GM10248 (cell line): ENCODE data around the gene MAP3K5.

Source experiments
- CTCF ChIA-PET: fragments of 300-600 bp; sonication (Branson Sonifier 250); formaldehyde crosslinking; extraction: SDS; loops from one replicate; lab custom pipeline; 2021; ENCODE audit warnings: antibody characterized with exemption; lab: Yijun Ruan, JAX
- POLR2A ChIA-PET: fragments of 350-650 bp; sonication (Branson Sonifier 250); formaldehyde crosslinking; extraction: SDS; loops from one replicate; lab custom pipeline; 2020; ENCODE audit warnings: antibody characterized with exemption; lab: Yijun Ruan, JAX
- DNase-seq: peaks from one replicate; pipeline ENCODE4 v3.0.0; 2012; ENCODE audit errors: extremely low spot score
- CTCF ChIP-seq: IDR thresholded peaks from 2 replicates; pipeline ENCODE4 v1.5.1; 2012; ENCODE audit warnings: mild to moderate bottlenecking, low read depth; ENCODE audit errors: extremely low read depth, missing control alignments, control extremely low read depth

The MAP3K5 gene

GRCh38 chr6:136546331-136546730, 245.9 kb downstream of the MAP3K5 start:
- POLR2A ChIA-PET, result no interaction called here
- no peak for TF ChIP-seq CTCF
- CTCF ChIA-PET, result interaction anchor here (1.0 kb wide), 1 partner anchor 20 kb away, joined by 3 read pairs; no protein-coding TSS in a partner anchor
- no peak for DNase-seq

- CTCF ChIA-PET, result interaction anchor here (1.1 to 1.4 kb wide), 3 partner anchors 16 to 42 kb away, joined by 3 to 5 read pairs (median 3); no protein-coding TSS in a partner anchor
- no peak for DNase-seq
- POLR2A ChIA-PET, result interaction anchor here (1.0 kb wide), 1 partner anchor 256 kb away, joined by 3 read pairs; no protein-coding TSS in a partner anchor
These were observed 248.0 kb downstream of the MAP3K5 start for GRCh38 chr6:136544326-136544725.

GRCh38 chr6:136541395-136541794, 250.9 kb downstream of the MAP3K5 start:
- no peak for TF ChIP-seq CTCF
- ChIA-PET POLR2A (no interaction called here), CTCF (interaction anchor here (1.2 kb wide), 1 partner anchor 9 kb away, joined by 3 read pairs; the partner anchor contains the start of gene MAP7)
- DNase-seq, result no peak

More at GRCh38 chr6:136544326-136544725, 248.0 kb downstream of the MAP3K5 start:
- TF ChIP-seq CTCF, result no peak

- no peak for DNase-seq
- TF ChIP-seq CTCF, result no peak
- CTCF ChIA-PET, result interaction anchor here (1.1 to 2.1 kb wide), 4 partner anchors 9 to 12 kb away, joined by 3 to 7 read pairs (median 4); partner anchors contain the start of gene MAP7
- POLR2A ChIA-PET, result no interaction called here
These were observed 252.2 kb downstream of the MAP3K5 start for GRCh38 chr6:136539967-136540652.

GRCh38 chr6:136538836-136539235, 253.4 kb downstream of the MAP3K5 start:
- TF ChIP-seq CTCF, result no peak
- ChIA-PET POLR2A (no interaction called here), CTCF (interaction anchor here (1.1 to 2.1 kb wide), 4 partner anchors 8 to 13 kb away, joined by 3 to 7 read pairs (median 4); partner anchors contain the start of gene MAP7)
- DNase-seq, result no peak

GRCh38 chr6:136535880-136536650, 256.2 kb downstream of the MAP3K5 start:
- no peak for DNase-seq
- CTCF ChIA-PET, result interaction anchor here (1.2 kb wide), 1 partner anchor 15 kb away, joined by 3 read pairs; the partner anchor contains the start of gene MAP7

More at GRCh38 chr6:136535880-136536650, 256.2 kb downstream of the MAP3K5 start:
- no peak for TF ChIP-seq CTCF
- POLR2A ChIA-PET, result no interaction called here
